ENCODE data around the gene UBE2U.

DNA sequence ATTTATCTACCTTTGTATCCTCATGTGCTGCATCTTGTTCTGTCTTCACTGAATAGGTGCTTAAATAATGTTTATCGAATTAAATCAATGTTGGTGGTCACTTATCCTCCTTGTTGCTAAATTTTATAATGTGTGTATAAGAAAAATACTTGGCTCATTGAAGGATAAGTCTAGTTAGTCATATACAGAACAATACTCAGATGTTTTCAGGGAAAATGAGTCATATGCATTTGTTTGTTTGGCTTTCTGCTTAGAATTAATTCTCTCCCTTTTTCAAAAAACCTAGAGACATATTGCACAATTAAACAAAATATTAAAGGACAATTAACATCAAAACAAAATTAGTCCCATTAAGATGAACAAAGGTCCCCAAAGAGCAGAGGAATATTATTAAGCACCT is 89.0 kb downstream of the UBE2U start:
- TF ChIP-seq, protein P1, sequence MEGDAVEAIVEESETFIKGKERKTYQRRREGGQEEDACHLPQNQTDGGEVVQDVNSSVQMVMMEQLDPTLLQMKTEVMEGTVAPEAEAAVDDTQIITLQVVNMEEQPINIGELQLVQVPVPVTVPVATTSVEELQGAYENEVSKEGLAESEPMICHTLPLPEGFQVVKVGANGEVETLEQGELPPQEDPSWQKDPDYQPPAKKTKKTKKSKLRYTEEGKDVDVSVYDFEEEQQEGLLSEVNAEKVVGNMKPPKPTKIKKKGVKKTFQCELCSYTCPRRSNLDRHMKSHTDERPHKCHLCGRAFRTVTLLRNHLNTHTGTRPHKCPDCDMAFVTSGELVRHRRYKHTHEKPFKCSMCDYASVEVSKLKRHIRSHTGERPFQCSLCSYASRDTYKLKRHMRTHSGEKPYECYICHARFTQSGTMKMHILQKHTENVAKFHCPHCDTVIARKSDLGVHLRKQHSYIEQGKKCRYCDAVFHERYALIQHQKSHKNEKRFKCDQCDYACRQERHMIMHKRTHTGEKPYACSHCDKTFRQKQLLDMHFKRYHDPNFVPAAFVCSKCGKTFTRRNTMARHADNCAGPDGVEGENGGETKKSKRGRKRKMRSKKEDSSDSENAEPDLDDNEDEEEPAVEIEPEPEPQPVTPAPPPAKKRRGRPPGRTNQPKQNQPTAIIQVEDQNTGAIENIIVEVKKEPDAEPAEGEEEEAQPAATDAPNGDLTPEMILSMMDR (IDR thresholded peaks at IDR 0.05), result no peak
- no peak for TF ChIP-seq POLR2A (IDR thresholded peaks at IDR 0.05)

Data from right lobe of liver (tissue), 4 donors.